Body of pancreas (tissue), 4 donors: ENCODE data around the gene OSBPL2. TPM values are rescaled to one million over a fixed set of nuclear protein-coding genes. Genes with fewer than 3 reads are reported as not detected.

ENCODE experiments used
- ATAC-seq: fragments of 150-250 bp; one replicate; pipeline ENCODE4 v1.9.1; 2016
- DNase-seq, 4 donors: peaks; one replicate each; pipeline ENCODE4 v3.0.0-alpha.2; 2019
- H3K27ac ChIP-seq, 4 donors: fragments of 200-600 bp; sonication (generic); 1 replicate in 3 of 4; 2 replicates in 1 of 4; pipeline versions ENCODE4 v1.5.1 to v1.6.1; 2016 to 2019; ENCODE audit warnings: mild to moderate bottlenecking in 1 of 4, mixed read lengths in 1 of 4, moderate library complexity in 1 of 4
- H3K27me3 ChIP-seq, 2 donors: fragments of 200-600 bp; sonication (generic); one replicate each; pipeline ENCODE4 v1.6.0; 2016; ENCODE audit warnings: mild to moderate bottlenecking in 1 of 2
- H3K36me3 ChIP-seq, 2 donors: fragments of 200-600 bp; sonication (generic); replicated peaks in 1 of 2; 2 replicates each; pipeline ENCODE4 v1.5.1; 2016; ENCODE audit warnings: low read depth in 2 of 2; ENCODE audit not compliant: insufficient read depth in 1 of 2
- H3K4me1 ChIP-seq: fragments of 200-600 bp; sonication (generic); one replicate; pipeline ENCODE4 v1.6.0; 2016
- H3K4me3 ChIP-seq, 2 donors: fragments of 200-600 bp; sonication (generic); 1 replicate in 1 of 2; 2 replicates in 1 of 2; pipeline ENCODE4 v1.5.1; 2016 to 2019
- H3K9me3 ChIP-seq, 3 donors: fragments of 200-600 bp; sonication (generic); 1 replicate in 2 of 3; 2 replicates in 1 of 3; pipeline ENCODE4 v1.5.1; 2016
- POLR2A ChIP-seq, 3 donors: fragments of 450-650 bp; IDR thresholded peaks; one replicate each; pipeline ENCODE4 v1.6.1; 2016; ENCODE audit warnings: antibody characterized with exemption in 3 of 3, mild to moderate bottlenecking in 2 of 3
- WGBS, 2 donors: methylation state at CpG; one replicate each; pipeline ENCODE4 v1.1.5; 2017; 5-methylcytosine and 5-hydroxymethylcytosine counted together
- intact Hi-C: fragments of 100-400 bp; cut with DNase I; formaldehyde crosslinking; loops from one replicate; pipeline ENCODE4 v1.15.1; 2023
- total RNA-seq, 2 donors: library from RNA; depleted of rRNA; stranded (reverse); fragments of >200 nt; gene quantifications; one replicate each; pipeline ENCODE4 v1.1.0, GENCODE V29; 2016
- TF ChIP-seq, protein P1 (sequence below), 7 experiments: fragments of 450-650 bp in 4 of 7; fragments of 200-600 bp in 3 of 7; sonication (generic) in 3 of 7; IDR thresholded peaks; one replicate each; pipeline ENCODE4 v1.5.1; 2016 to 2019; ENCODE audit warnings: antibody characterized with exemption in 7 of 7

OSBPL2 gene
- total RNA-seq, 2 donors from 2014 or later = 54.5 to 71.9 TPM

DNA sequence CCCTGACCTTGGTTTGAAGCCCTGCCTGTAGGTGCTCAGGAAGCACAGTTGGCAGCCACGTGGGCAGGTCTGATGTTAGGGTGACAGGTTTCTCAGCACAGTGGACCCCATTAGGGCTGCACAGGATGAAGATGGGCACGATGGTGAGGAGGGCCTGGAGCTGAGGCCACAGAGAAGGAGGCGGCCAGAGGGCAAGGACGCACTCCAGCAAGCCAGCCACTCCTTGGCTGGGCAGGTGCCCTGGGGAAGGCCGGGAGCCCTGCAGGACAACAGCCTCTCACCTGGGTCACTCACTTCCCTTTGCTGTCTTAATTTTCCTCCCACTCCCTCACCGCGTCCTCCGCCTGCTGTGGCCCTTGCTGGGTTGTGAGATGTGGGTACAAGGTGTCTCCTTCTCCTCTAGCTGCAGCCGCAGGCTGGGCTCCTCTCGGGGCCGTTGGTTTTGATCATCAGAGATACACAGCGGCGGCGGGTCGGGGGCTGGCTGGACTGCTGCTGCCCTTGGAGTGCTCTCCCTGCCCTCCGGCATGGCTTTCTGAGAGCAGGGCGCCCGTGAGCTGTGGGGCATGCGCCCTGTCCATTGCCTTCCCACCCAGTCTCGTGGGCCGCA, 5.7 kb downstream of the OSBPL2 start:
- DNase-seq (peak; percentile 25 to 54 (median 44)), ATAC-seq (peak; percentile 2)

DNA sequence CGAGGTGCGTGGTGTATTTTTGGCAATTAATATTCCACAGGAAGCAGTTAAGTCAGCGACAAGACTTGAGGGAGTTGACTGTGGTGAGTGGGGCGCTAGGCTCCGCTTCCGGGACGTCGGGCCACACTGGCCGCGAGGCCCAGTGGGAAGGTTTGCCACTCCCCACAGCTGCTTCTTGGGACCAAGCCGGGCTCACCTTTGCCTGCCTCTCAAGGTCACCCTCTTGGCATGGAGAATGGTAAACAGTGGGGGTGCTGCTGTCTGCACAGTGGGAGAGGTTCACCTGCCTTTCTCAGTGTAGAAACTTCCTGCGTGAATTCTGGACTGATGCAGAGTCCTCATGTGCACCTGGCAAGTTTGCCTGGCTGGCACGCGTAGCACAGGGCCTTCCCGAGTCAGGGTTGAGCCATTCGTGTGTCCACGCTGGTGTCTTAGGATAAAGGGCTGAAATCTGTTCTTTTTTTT, 6.4 kb downstream of the OSBPL2 start:
- no peak overlapping the region for H3K4me3 ChIP-seq
- DNase-seq = peak; percentile 92 to 96 (median 95)
- H3K27ac ChIP-seq = peak overlapping the region; percentile 84 to 93 (median 90)
- intact Hi-C loops = loop anchor here (10.0 kb wide), 1 partner anchor 50 kb away; no protein-coding TSS in a partner anchor
- H3K4me1 ChIP-seq = peaks cover 89% of the 10 kb centered on the region
- peak; percentile 90 for ATAC-seq
- no peaks in the 10 kb centered on the region for H3K9me3 ChIP-seq
- no peaks in the 10 kb centered on the region for H3K36me3 ChIP-seq
- no peaks in the 10 kb centered on the region for H3K27me3 ChIP-seq
- 17 to 18% methylated on average over 14 to 17 of the region's 17 CpGs for WGBS, 2 donors
- TF ChIP-seq POLR2A (IDR thresholded peaks at IDR 0.05) = peak in 2 of 3 donors; percentile 31 to 43
- TF ChIP-seq, protein P1, sequence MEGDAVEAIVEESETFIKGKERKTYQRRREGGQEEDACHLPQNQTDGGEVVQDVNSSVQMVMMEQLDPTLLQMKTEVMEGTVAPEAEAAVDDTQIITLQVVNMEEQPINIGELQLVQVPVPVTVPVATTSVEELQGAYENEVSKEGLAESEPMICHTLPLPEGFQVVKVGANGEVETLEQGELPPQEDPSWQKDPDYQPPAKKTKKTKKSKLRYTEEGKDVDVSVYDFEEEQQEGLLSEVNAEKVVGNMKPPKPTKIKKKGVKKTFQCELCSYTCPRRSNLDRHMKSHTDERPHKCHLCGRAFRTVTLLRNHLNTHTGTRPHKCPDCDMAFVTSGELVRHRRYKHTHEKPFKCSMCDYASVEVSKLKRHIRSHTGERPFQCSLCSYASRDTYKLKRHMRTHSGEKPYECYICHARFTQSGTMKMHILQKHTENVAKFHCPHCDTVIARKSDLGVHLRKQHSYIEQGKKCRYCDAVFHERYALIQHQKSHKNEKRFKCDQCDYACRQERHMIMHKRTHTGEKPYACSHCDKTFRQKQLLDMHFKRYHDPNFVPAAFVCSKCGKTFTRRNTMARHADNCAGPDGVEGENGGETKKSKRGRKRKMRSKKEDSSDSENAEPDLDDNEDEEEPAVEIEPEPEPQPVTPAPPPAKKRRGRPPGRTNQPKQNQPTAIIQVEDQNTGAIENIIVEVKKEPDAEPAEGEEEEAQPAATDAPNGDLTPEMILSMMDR (IDR thresholded peaks at IDR 0.05) = no peak

More for the DNA sequence above, 5.7 kb downstream of the OSBPL2 start:
- Histone ChIP-seq H3K27me3 (no peaks in the 10 kb centered on the region), H3K27ac (peak overlapping the region; percentile 84 to 93 (median 90)), H3K4me1 (peaks cover 91% of the 10 kb centered on the region), H3K36me3 (no peaks in the 10 kb centered on the region), H3K4me3 (no peak overlapping the region), H3K9me3 (no peaks in the 10 kb centered on the region)
- intact Hi-C loops = loop anchor here (10.0 kb wide), 1 partner anchor 51 kb away; no protein-coding TSS in a partner anchor
- no peak for TF ChIP-seq POLR2A (IDR thresholded peaks at IDR 0.05)
- TF ChIP-seq, protein P1 (IDR thresholded peaks at IDR 0.05) = no peak
- 32 to 35% methylated on average over 11 to 21 of the region's 21 CpGs for WGBS, 2 donors

DNA sequence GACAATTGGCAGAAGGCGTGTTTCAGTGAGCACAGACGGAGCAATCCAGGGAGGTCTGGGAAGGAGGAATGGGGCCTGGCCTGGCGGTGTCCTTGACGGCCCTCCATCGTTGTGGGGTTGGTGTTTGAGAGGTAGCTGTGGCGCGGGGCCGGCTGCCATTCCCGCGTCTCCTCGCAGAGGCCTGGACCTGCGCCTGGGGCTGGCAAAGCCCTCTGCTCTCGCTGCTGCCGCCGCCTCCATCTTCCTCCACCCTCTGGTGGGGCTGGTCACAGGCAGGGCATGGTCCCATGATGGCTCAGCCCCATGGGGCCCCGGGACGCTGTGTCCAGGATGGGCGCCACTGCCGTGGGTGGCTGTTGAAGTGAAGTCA, 7.6 kb downstream of the OSBPL2 start:
- TF ChIP-seq, protein P1 (IDR thresholded peaks at IDR 0.05) = no peak
- no peak for TF ChIP-seq POLR2A (IDR thresholded peaks at IDR 0.05)
- H3K27me3 ChIP-seq = no peaks in the 10 kb centered on the region
- ATAC-seq (no peak), DNase-seq (no peak)
- WGBS, 2 donors = 64 to 80% methylated on average over 9 to 19 of the region's 19 CpGs
- H3K36me3 ChIP-seq = no peaks in the 10 kb centered on the region
- H3K9me3 ChIP-seq = no peaks in the 10 kb centered on the region
- peak overlapping the region; percentile 84 to 93 (median 90) for H3K27ac ChIP-seq
- intact Hi-C loops = loop anchor here (10.0 kb wide), 1 partner anchor 49 kb away; no protein-coding TSS in a partner anchor
- peaks cover 86% of the 10 kb centered on the region for H3K4me1 ChIP-seq
- no peak overlapping the region for H3K4me3 ChIP-seq

DNA sequence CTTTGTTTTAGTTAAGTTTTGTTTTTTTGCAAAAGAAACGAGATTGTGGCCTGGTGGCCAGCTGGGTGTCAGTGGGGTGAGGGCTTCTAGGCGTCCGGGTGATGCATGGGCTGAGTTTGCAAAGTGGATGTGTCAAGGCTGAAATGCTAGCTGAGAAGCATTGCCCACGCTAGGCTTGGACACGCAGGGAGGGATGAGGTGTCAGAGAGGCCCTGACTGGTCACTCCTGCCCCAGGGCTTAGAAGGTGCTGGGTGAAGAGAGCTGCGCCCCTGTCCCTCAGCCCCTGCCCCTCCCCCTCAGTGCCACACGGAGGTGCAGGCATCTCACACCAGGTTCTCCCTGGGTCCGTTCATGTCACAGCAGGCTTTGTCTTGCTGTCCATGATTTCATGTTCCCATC, 8.1 kb downstream of the OSBPL2 start:
- no peaks in the 10 kb centered on the region for H3K27me3 ChIP-seq
- DNase-seq (no peak), ATAC-seq (no peak)
- peaks cover 81% of the 10 kb centered on the region for H3K4me1 ChIP-seq
- WGBS, 2 donors = 54 to 56% methylated on average over 8 of the region's 8 CpGs
- H3K36me3 ChIP-seq = no peaks in the 10 kb centered on the region
- intact Hi-C loops = loop anchor here (10.0 kb wide), 1 partner anchor 48 kb away; no protein-coding TSS in a partner anchor
- no peaks in the 10 kb centered on the region for H3K9me3 ChIP-seq
- TF ChIP-seq POLR2A (IDR thresholded peaks at IDR 0.05) = no peak
- TF ChIP-seq, protein P1 (IDR thresholded peaks at IDR 0.05) = no peak
- peak overlapping the region; percentile 84 to 93 (median 90) for H3K27ac ChIP-seq
- H3K4me3 ChIP-seq = no peak overlapping the region
